ENCODE measurements around the gene CD244. TPM values are rescaled to one million over a fixed set of nuclear protein-coding genes. Genes with fewer than 3 reads are reported as not detected.
"Not testable (repeated sequence)": the region's sequence is repeated elsewhere in the genome, so short reads cannot be mapped to it uniquely, and the experiment has no call there.

CD244 gene
- polyA plus RNA-seq, 2 of the 4 experiments (the other 2 are of a cell fraction): 0.03 TPM; not detected in 1

GRCh38 chr1:160879056-160879455 is 16.4 kb upstream of the CD244 start (continued):
- no peak for TF ChIP-seq HES2 (IDR thresholded peaks at IDR 0.05)

GRCh38 chr1:160877221-160877620 is 14.5 kb upstream of the CD244 start:
- ChIA-PET CTCF (interaction anchor here (1.5 kb wide), 1 partner anchor 9 kb away, joined by 3 read pairs; no protein-coding TSS in a partner anchor), POLR2A (no interaction called here)
- no peaks in the 10 kb centered on the region for H3K4me1 ChIP-seq
- FAIRE-seq: no peak
- no peak for DNase-seq (ENCODE audit: low read depth in 1 of 2, low spot score in 1 of 2)
- H3K27ac ChIP-seq: no peak overlapping the region
- H3K4me3 ChIP-seq: no peak overlapping the region
- ATAC-seq: no peak
- no peak overlapping the region for H3K4me2 ChIP-seq
- H3K9me3 ChIP-seq: no peaks in the 10 kb centered on the region
- TF ChIP-seq HOXB5 (CRISPR knock-in tag; IDR thresholded peaks at IDR 0.05) (no peak), SREBF2 (IDR thresholded peaks at IDR 0.05) (no peak), NPAS2 (CRISPR knock-in tag; IDR thresholded peaks at IDR 0.05; ENCODE audit: borderline replicate concordance) (no peak), KDM1A (IDR thresholded peaks at IDR 0.05; ENCODE audit: low read depth) (no peak), HDAC2 (IDR thresholded peaks at IDR 0.05) (no peak), HMGXB4 (CRISPR knock-in tag; IDR thresholded peaks at IDR 0.05; ENCODE audit: borderline replicate concordance) (no peak), EP300 (IDR thresholded peaks at IDR 0.05) (no peak), JUNB (IDR thresholded peaks at IDR 0.05) (no peak), CBX8 (IDR thresholded peaks at IDR 0.05) (no peak)

GRCh38 chr1:160876311-160876710 is 13.6 kb upstream of the CD244 start:
- Histone ChIP-seq H3K4me1 (no peaks in the 10 kb centered on the region), H3K9me3 (no peaks in the 10 kb centered on the region), H3K4me2 (no peak overlapping the region), H3K27ac (no peak overlapping the region), H3K4me3 (no peak overlapping the region)
- CTCF ChIA-PET: no interaction called here
- POLR2A ChIA-PET: no interaction called here
- 79% methylated on average over 5 of the region's 5 CpGs for WGBS (ENCODE audit: missing lambda C conversion rate)
- DNase-seq (ENCODE audit: low read depth in 1 of 2, low spot score in 1 of 2) (no peak), ATAC-seq (no peak), FAIRE-seq (no peak)
- no peak for TF ChIP-seq BHLHE40 (IDR thresholded peaks at IDR 0.05; ENCODE audit: low read depth, low read length)
- TF ChIP-seq HES2 (IDR thresholded peaks at IDR 0.05): no peak
- no peak for TF ChIP-seq RAD21 (conservative IDR thresholded peaks at IDR 0.05 in 1 of 2, IDR thresholded peaks at IDR 0.05 in 1 of 2)
- no peak for TF ChIP-seq MAFK (IDR thresholded peaks at IDR 0.05; ENCODE audit: partially characterized antibody)
- no peak for TF ChIP-seq RARB (CRISPR knock-in tag; IDR thresholded peaks at IDR 0.05)

- DNase-seq (ENCODE audit: low read depth in 1 of 2, low spot score in 1 of 2); H3K4me1 ChIP-seq; H3K27ac ChIP-seq; CTCF ChIA-PET; POLR2A ChIA-PET; FAIRE-seq; H3K4me3 ChIP-seq; H3K9me3 ChIP-seq; H3K4me2 ChIP-seq; ATAC-seq: not testable (repeated sequence)
- 61% methylated on average over 4 of the region's 4 CpGs for WGBS (ENCODE audit: missing lambda C conversion rate)
These were observed 12.9 kb upstream of the CD244 start for GRCh38 chr1:160875591-160875990.

- POLR2A ChIA-PET: no interaction called here
- peak in 1 of 2 experiments; percentile 17 for DNase-seq (ENCODE audit: low read depth in 1 of 2, low spot score in 1 of 2)
- no peak overlapping the region for H3K4me3 ChIP-seq
- CTCF ChIA-PET: interaction anchor here (2.4 kb wide), 1 partner anchor 147 kb away, joined by 5 read pairs; no protein-coding TSS in a partner anchor
- no peak overlapping the region for H3K4me2 ChIP-seq
- FAIRE-seq: no peak
- peak; percentile 54 to 82; a peak in 4 of 6 replicates for ATAC-seq
- H3K27ac ChIP-seq: 0 out of 6 replicates have a peak overlapping the region, but pooled peaks of 1 of the 2 experiments have one; percentile 20
- WGBS (ENCODE audit: missing lambda C conversion rate): 29% methylated on average over 3 of the region's 3 CpGs
- H3K4me1 ChIP-seq: no peaks in the 10 kb centered on the region
- no peak for TF ChIP-seq CBX8 (IDR thresholded peaks at IDR 0.05)
- TF ChIP-seq ZC3H11A (IDR thresholded peaks at IDR 0.05): no peak
- no peak for TF ChIP-seq RFX5 (IDR thresholded peaks at IDR 0.05)
- no peak for TF ChIP-seq CHD2 (IDR thresholded peaks at IDR 0.05; ENCODE audit: low read length, partially characterized antibody)
- no peak for TF ChIP-seq ZFP36 (IDR thresholded peaks at IDR 0.05; ENCODE audit: borderline replicate concordance, partially characterized antibody)
- TF ChIP-seq E2F6 (IDR thresholded peaks at IDR 0.05; ENCODE audit: borderline replicate concordance, low read depth): no peak
- no peak for TF ChIP-seq PHF8 (IDR thresholded peaks at IDR 0.05; ENCODE audit: borderline replicate concordance, low read depth)
- TF ChIP-seq ESRRA (IDR thresholded peaks at IDR 0.05; ENCODE audit: borderline replicate concordance, low read length): no peak
- no peak for TF ChIP-seq CHD4 (IDR thresholded peaks at IDR 0.05; ENCODE audit: borderline replicate concordance)
- TF ChIP-seq POLR2AphosphoS2 (conservative IDR thresholded peaks at IDR 0.05; ENCODE audit: low read length): no peak
- no peak for TF ChIP-seq FOSL2 (IDR thresholded peaks at IDR 0.05)
- no peak for TF ChIP-seq FOSL2 (CRISPR knock-in tag; IDR thresholded peaks at IDR 0.05)
- no peak for TF ChIP-seq HMGXB4 (CRISPR knock-in tag; IDR thresholded peaks at IDR 0.05; ENCODE audit: borderline replicate concordance)
- no peak for TF ChIP-seq BHLHE40 (IDR thresholded peaks at IDR 0.05; ENCODE audit: low read depth, low read length)
- H3K9me3 ChIP-seq: no peaks in the 10 kb centered on the region
These were observed 12.2 kb upstream of the CD244 start for GRCh38 chr1:160874935-160875334.
